GM21367 (cell line): ENCODE results near the gene TTC31.
"Not testable (repeated sequence)": the region's sequence is repeated elsewhere in the genome, so short reads cannot be mapped to it uniquely, and the experiment has no call there.

Experiments used
- ATAC-seq: cut with Tn5 transposase; IDR thresholded peaks from one replicate; pipeline ENCODE4 v1.9.1; 2021; ENCODE audit not compliant: unreplicated experiment

Gene TTC31

DNA sequence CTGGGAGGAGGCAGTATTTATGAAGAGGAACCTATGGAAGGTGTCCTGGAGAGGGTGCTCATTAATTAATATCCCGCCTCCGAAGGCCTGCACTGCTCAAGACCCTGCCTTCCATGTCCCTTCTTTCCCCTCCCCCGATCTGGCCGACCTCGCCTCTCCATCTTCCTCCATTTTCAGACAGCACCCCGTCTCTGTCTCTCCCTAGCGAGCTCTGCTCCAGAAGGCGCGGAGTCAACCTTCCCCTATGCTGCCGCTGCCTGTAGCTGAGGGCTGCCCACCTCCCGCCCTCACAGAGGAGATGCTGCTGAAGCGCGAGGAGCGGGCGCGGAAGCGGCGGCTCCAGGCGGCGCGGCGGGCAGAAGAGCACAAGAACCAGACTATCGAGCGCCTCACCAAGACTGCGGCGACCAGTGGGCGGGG lies 25.7 kb upstream of the TTC31 start:
- no peak for ATAC-seq

GRCh38 chr2:74457549-74458131 lies 25.2 kb upstream of the TTC31 start:
- ATAC-seq: peak; percentile 28

- ATAC-seq: peak; percentile 75
Observed at GRCh38 chr2:74458132-74458937, 24.5 kb upstream of the TTC31 start, which contains the start of gene WBP1. TSS of gene WBP1 (plus strand) at chr2:74458438. CDS start at chr2:74458603, 165 bp downstream.

- ATAC-seq: no peak
Observed at GRCh38 chr2:74458938-74459363, 23.9 kb upstream of the TTC31 start.

- not testable (repeated sequence) for ATAC-seq
Observed at GRCh38 chr2:74459503-74460118, 23.3 kb upstream of the TTC31 start.

DNA sequence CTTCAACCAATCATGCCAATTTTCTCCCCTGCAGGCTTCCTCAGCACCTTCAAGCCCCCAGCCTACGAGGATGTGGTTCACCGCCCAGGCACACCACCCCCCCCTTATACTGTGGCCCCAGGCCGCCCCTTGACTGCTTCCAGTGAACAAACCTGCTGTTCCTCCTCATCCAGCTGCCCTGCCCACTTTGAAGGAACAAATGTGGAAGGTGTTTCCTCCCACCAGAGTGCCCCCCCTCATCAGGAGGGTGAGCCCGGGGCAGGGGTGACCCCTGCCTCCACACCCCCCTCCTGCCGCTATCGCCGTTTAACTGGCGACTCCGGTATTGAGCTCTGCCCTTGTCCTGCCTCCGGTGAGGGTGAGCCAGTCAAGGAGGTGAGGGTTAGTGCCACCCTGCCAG lies 22.7 kb upstream of the TTC31 start:
- ATAC-seq: not testable (repeated sequence)

DNA sequence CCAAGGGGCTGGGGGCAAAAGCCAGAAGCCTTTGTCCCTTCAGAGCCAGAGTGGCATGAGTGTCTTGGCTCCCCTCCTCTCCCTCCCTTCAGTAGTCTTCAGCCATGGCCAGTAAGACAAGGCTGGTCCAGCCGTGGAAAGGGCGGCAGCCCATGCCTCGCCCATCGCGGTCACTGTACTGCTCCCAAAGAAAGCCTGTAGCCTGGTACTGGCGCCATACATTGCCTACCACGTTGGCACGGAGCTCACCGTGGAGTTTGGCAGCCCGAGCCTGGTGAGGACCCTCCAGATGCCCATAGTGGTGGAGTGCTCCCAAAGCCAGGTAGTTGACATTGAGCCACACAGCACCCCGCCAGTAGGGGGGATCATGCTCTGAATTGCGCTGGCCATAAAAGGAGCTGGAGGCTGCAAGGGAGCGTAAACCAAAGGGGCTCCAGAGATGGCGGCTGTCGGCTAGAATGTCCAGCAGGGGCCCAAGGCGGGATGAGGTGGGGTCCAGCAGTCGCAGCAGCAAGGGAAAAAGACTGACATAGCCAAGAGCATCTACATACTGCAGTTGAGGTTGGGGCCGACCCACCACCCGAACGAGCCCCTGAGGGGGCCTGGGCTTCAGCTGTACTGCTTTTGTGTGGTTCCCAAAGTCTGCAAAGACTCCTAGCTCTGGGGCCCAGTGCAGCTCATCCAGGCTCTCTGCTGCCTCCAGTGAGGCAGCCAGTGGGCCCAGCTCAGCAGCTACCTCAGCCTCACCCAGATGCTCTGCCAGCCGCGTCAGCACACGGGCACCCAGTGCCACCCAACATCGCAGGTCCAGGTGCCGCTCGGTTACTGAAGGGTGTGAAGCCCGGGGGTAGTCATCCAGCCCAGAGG lies 21.5 kb upstream of the TTC31 start:
- ATAC-seq: no peak

GRCh38 chr2:74462054-74462785 lies 20.7 kb upstream of the TTC31 start:
- no peak for ATAC-seq

GRCh38 chr2:74462786-74463105 lies 20.1 kb upstream of the TTC31 start:
- ATAC-seq: no peak

DNA sequence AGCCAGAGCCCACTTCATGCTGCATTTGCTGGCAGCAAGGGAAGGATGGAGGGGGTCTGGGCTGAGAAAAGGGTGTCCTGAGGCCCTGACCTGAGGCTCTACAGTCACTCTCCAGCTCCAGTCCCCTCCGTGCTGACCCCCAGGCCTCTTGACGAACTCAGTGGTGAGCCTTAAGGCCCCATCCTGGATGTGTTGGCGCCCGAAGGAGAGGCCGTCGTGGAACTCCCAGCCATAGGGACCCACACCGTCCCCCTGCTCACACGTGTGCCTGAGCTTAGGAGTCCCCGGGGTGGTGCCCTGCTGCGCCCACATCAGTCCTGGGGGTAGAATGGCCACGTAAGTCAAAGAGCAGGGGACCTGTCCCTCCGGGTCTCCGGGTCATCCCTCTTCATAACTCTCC lies 18.5 kb upstream of the TTC31 start:
- ATAC-seq: no peak

DNA sequence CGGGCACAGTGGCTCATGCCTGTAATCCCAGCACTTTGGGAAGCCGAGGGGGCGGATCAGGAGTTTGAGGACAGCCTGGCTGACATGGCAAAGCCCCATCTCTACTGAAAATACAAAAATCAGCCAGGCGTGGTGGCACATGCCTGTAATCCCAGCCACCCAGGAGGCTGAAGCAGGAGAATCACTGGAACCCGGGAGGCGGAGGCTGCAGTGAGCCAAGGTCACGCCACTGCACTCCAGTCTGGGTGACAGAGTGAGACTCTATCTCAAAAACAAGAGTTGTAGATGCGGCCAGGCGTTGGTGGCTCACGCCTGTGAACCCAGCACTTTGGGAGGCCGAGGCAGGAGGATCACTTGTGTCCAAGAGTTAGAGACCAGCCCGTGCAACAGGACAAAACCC lies 12.1 kb upstream of the TTC31 start:
- not testable (repeated sequence) for ATAC-seq

- ATAC-seq: no peak
Observed at GRCh38 chr2:74471332-74472065, 11.4 kb upstream of the TTC31 start.

DNA sequence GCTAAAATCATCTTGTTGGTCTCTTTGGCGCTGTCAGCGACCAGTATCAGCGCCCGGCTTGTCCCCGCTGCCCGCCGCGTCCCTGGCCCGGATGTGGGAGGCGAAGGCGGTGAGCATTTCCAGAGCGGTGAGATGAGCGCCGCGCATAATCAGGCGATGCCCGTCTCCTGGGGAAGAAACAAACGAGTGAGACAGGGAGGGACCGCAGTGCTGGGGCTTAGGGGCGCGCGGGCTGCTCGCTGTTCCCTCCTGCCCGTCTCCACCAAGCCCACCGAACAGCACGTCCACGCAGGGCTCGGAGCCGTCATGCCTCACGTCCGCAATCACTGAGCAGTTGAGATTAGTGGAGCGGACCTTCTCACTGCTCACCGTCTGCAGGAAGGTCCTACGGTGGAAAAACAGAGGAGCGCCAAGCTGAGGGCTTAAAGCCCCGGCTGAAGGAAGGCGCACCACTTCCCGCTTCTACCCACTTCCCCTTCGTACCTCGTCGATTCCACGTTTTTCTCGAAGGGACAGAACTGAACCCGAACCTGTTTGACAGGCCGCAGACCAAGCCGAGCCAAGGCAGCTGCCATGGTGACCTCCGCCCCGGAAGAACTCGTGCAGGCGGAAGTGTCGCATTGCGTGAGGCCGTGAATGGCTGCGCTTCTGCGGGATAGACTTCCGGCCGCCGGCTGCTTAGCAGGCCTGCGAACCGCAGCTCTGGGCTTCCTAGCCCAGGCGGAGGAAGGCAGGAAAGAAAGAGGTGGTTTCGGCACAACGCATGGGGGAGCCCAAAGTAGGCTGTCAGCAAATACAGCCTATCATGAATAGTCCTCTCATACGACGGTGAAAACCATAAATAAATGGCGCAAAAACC lies 10.6 kb upstream of the TTC31 start, which contains the start of gene MRPL53:
MRPL53 (minus strand) TSS at position 595 of the 859 bp plus-strand sequence; CDS start at position 575, 20 bp downstream.
- ATAC-seq: peak; percentile 75

- ATAC-seq: no peak
Observed at GRCh38 chr2:74472945-74473258, 10.0 kb upstream of the TTC31 start.

DNA sequence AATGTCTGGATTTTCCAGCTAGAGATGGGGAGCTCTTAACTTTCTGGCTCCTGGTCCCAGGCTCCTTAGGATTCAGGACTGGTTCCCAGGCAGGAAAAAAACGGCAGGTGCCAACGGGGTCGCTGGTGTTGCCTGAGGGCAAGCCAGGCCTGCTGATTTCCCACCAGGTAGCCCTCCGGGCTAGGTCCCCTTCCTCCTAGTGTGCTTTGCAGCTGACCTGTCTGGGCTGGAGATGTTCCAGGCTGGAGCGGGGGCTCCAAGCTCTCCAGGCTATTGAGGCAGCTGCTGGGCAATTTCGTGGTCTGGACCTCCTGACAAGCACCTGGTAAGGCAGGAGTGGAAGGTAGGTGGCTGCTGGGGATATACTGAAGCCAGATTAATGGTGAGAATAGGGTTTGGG lies 8.4 kb upstream of the TTC31 start:
- ATAC-seq: no peak

- no peak for ATAC-seq
Observed at GRCh38 chr2:74474899-74475298, 8.0 kb upstream of the TTC31 start.

- no peak for ATAC-seq
Observed at GRCh38 chr2:74481431-74481830, 1.4 kb upstream of the TTC31 start.

GRCh38 chr2:74481961-74482800 lies 700 bp upstream of the TTC31 start:
- peak; percentile 22 for ATAC-seq
